Activated naive CD4-positive, alpha-beta T cell treated with anti-CD3 and anti-CD28 coated beads for 36 hours (primary cell): ENCODE measurements around the gene NMU. TPM values are rescaled to one million over a fixed set of nuclear protein-coding genes. Genes with fewer than 3 reads are reported as not detected.

Experiments
- CTCF ChIA-PET: fragments of 350-600 bp; sonication (Branson Sonifier 250); formaldehyde crosslinking; loops from one replicate; lab custom pipeline; 2021; ENCODE audit warnings: antibody characterized with exemption; lab: Charles Lee
- DNase-seq: peaks from one replicate; pipeline ENCODE4 v3.0.0-alpha.2; 2020
- H3K27ac Mint-ChIP-seq: one replicate; pipeline ENCODE4 v1.8.0; 2021; ENCODE audit warnings: mild to moderate bottlenecking, mixed read lengths
- H3K27me3 Mint-ChIP-seq: one replicate; pipeline ENCODE4 v1.8.0; 2021; ENCODE audit warnings: low read depth, mixed read lengths
- H3K36me3 Mint-ChIP-seq: one replicate; pipeline ENCODE4 v1.8.0; 2021; ENCODE audit warnings: low read depth, mixed read lengths
- H3K4me1 Mint-ChIP-seq: one replicate; pipeline ENCODE4 v1.8.0; 2021; ENCODE audit warnings: low read depth, mixed read lengths
- H3K4me3 Mint-ChIP-seq: one replicate; pipeline ENCODE4 v1.8.0; 2021; ENCODE audit warnings: mild to moderate bottlenecking, moderate library complexity, mixed read lengths
- H3K9me3 Mint-ChIP-seq: one replicate; pipeline ENCODE4 v1.8.0; 2021; ENCODE audit warnings: mixed read lengths
- intact Hi-C: fragments of 100-400 bp; cut with micrococcal nuclease; formaldehyde crosslinking; loops from one replicate; pipeline ENCODE4 v1.15.1; 2023
- total RNA-seq, 2 experiments: library from RNA; stranded (reverse); gene quantifications; one replicate each; pipeline ENCODE4 v1.2.3, GENCODE V29; 2021

NMU gene
- total RNA-seq, 2 experiments from 2014 or later = not detected

DNA sequence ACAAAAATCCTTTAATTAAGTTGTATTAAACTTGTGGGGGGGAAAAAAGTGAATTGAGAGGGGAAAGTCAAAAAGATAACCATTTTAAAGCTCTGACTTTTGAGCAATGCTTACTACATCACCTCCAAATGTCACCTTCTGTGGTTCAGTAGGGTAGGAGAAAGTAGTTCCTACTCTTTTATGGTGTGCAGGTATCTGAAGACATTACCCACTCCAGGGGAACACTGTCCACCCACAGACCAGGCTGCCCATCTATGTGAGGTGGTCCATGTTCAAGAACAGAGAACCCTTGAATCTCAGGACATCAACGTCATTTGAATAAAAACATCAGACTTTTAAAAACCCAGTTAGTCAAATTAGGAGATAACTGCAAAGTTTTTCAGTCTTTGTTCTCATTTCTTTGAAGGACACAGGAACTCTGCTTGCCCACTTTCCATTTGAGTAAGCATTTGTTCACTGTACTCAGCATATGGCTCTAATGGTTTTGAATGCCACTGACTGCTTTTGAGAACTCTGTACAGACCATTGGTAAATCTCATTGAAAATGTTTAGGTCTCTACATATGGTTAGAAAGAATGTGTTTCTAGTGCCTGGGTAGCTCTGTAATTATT is 18.4 kb downstream of the NMU start:
- Mint-ChIP-seq H3K27me3 (peaks cover 9% of the 10 kb centered on the region), H3K4me1 (no peaks in the 10 kb centered on the region), H3K36me3 (no peaks in the 10 kb centered on the region), H3K9me3 (no peaks in the 10 kb centered on the region), H3K4me3 (no peak overlapping the region), H3K27ac (no peak overlapping the region)
- intact Hi-C loops = no loop called here
- CTCF ChIA-PET = no interaction called here
- DNase-seq = no peak

GRCh38 chr4:55615008-55615407 is 21.1 kb downstream of the NMU start:
- H3K27ac Mint-ChIP-seq = no peak overlapping the region
- no peaks in the 10 kb centered on the region for H3K36me3 Mint-ChIP-seq
- intact Hi-C loops = no loop called here
- no peak overlapping the region for H3K4me3 Mint-ChIP-seq
- peaks cover 9% of the 10 kb centered on the region for H3K27me3 Mint-ChIP-seq
- no peak for DNase-seq
- CTCF ChIA-PET = no interaction called here
- no peaks in the 10 kb centered on the region for H3K4me1 Mint-ChIP-seq
- no peaks in the 10 kb centered on the region for H3K9me3 Mint-ChIP-seq

GRCh38 chr4:55613621-55614020 is 22.5 kb downstream of the NMU start:
- intact Hi-C loops = no loop called here
- no peak overlapping the region for H3K27ac Mint-ChIP-seq
- CTCF ChIA-PET = no interaction called here
- DNase-seq = no peak
- no peaks in the 10 kb centered on the region for H3K4me1 Mint-ChIP-seq
- peaks cover 9% of the 10 kb centered on the region for H3K27me3 Mint-ChIP-seq
- H3K4me3 Mint-ChIP-seq = no peak overlapping the region
- H3K36me3 Mint-ChIP-seq = no peaks in the 10 kb centered on the region
- H3K9me3 Mint-ChIP-seq = no peaks in the 10 kb centered on the region

- intact Hi-C loops = no loop called here
- DNase-seq = no peak
- peaks cover 4% of the 10 kb centered on the region for H3K27me3 Mint-ChIP-seq
- no peaks in the 10 kb centered on the region for H3K4me1 Mint-ChIP-seq
- no peaks in the 10 kb centered on the region for H3K36me3 Mint-ChIP-seq
- H3K27ac Mint-ChIP-seq = no peak overlapping the region
- CTCF ChIA-PET = no interaction called here
- no peaks in the 10 kb centered on the region for H3K9me3 Mint-ChIP-seq
- no peak overlapping the region for H3K4me3 Mint-ChIP-seq
Observed at GRCh38 chr4:55612341-55612740, 23.8 kb downstream of the NMU start.

- DNase-seq = no peak
- H3K36me3 Mint-ChIP-seq = no peaks in the 10 kb centered on the region
- no peaks in the 10 kb centered on the region for H3K4me1 Mint-ChIP-seq
- H3K27ac Mint-ChIP-seq = no peak overlapping the region
- intact Hi-C loops = no loop called here
- peaks cover 2% of the 10 kb centered on the region for H3K27me3 Mint-ChIP-seq
- H3K9me3 Mint-ChIP-seq = no peaks in the 10 kb centered on the region
- no peak overlapping the region for H3K4me3 Mint-ChIP-seq
- CTCF ChIA-PET = no interaction called here
Observed at GRCh38 chr4:55611358-55612059, 24.6 kb downstream of the NMU start.

DNA sequence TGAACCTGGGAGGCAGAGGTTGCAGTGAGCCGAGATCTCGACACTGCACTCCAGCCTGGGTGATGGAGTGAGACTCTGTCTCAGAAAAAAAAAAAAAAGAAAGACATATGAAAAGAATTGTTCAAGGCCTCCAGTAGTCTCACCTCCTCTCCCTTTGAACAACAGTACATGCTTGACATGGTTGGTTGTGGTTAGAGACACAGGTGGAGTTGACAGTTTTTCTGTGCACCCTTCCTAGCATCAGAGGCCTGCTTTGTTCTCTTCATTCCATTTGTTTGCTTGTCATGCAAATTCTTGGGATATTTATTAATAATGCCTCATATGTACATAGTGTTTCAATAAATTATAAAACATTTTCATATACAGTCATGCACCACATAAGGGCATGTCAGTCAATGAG is 25.7 kb downstream of the NMU start:
- H3K4me3 Mint-ChIP-seq = no peak overlapping the region
- no peak for DNase-seq
- H3K4me1 Mint-ChIP-seq = no peaks in the 10 kb centered on the region
- intact Hi-C loops = no loop called here
- H3K9me3 Mint-ChIP-seq = no peaks in the 10 kb centered on the region
- H3K36me3 Mint-ChIP-seq = no peaks in the 10 kb centered on the region
- H3K27ac Mint-ChIP-seq = no peak overlapping the region
- H3K27me3 Mint-ChIP-seq = peaks cover 2% of the 10 kb centered on the region
- CTCF ChIA-PET = no interaction called here

DNA sequence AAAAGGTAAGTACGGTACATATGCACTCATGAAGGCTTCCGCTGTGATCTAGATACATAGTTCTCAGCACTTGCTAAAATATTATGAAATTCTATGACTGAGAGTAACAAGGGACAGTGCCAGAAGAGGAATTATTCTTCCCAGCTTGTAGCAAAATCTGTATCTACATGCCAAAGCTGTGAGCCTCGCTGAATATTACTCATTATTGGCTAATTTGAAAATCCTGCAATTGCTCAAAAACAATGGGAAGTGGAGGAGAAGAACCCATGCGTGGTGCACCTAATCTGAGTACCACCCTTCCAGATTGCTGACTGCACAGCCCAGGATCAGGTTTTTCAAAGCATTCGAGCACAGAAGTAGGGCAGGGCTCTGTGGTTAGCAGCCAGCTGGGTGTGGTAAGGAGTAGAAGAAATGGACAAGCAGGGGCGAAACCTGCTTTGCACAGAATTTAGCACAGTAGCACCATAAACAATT is 26.7 kb downstream of the NMU start:
- no peaks in the 10 kb centered on the region for H3K36me3 Mint-ChIP-seq
- no peaks in the 10 kb centered on the region for H3K9me3 Mint-ChIP-seq
- H3K4me3 Mint-ChIP-seq = no peak overlapping the region
- no peaks in the 10 kb centered on the region for H3K4me1 Mint-ChIP-seq
- no peak for DNase-seq
- CTCF ChIA-PET = no interaction called here
- no peak overlapping the region for H3K27ac Mint-ChIP-seq
- peaks cover 8% of the 10 kb centered on the region for H3K27me3 Mint-ChIP-seq
- intact Hi-C loops = no loop called here

- DNase-seq = no peak
- Mint-ChIP-seq H3K27me3 (peaks cover 8% of the 10 kb centered on the region), H3K27ac (no peak overlapping the region), H3K4me1 (no peaks in the 10 kb centered on the region), H3K4me3 (no peak overlapping the region), H3K36me3 (no peaks in the 10 kb centered on the region), H3K9me3 (no peaks in the 10 kb centered on the region)
- intact Hi-C loops = no loop called here
- CTCF ChIA-PET = no interaction called here
Observed at GRCh38 chr4:55608591-55608990, 27.5 kb downstream of the NMU start.

GRCh38 chr4:55604996-55605395 is 31.1 kb downstream of the NMU start:
- no peak overlapping the region for H3K27ac Mint-ChIP-seq
- no peaks in the 10 kb centered on the region for H3K9me3 Mint-ChIP-seq
- no peak overlapping the region for H3K4me3 Mint-ChIP-seq
- CTCF ChIA-PET = no interaction called here
- intact Hi-C loops = no loop called here
- H3K36me3 Mint-ChIP-seq = no peaks in the 10 kb centered on the region
- H3K4me1 Mint-ChIP-seq = no peaks in the 10 kb centered on the region
- H3K27me3 Mint-ChIP-seq = peaks cover 8% of the 10 kb centered on the region
- no peak for DNase-seq

DNA sequence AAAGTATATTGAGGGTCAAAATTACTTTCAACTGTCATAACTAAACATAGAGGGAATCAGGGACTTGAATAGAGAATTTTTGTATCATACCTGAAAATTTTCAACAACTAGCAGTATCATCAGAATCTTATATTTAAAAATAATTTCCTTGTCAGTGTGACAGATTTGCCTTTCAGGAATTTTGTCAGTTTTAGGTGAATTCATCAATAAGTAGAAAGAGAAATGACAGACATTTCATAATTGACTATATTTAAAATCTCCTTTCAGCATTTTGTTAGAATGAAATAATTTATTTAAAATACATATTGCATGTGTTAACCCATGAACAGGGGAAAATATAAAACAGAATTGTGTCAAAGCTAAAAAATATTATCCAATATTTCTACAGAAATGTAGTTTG is 35.5 kb downstream of the NMU start:
- H3K36me3 Mint-ChIP-seq = no peaks in the 10 kb centered on the region
- peaks cover 8% of the 10 kb centered on the region for H3K27me3 Mint-ChIP-seq
- intact Hi-C loops = no loop called here
- no peaks in the 10 kb centered on the region for H3K9me3 Mint-ChIP-seq
- H3K27ac Mint-ChIP-seq = no peak overlapping the region
- DNase-seq = no peak
- H3K4me1 Mint-ChIP-seq = no peaks in the 10 kb centered on the region
- CTCF ChIA-PET = interaction anchor here (0.6 kb wide), 1 partner anchor 204 kb away, joined by 4 read pairs; no protein-coding TSS in a partner anchor
- H3K4me3 Mint-ChIP-seq = no peak overlapping the region

GRCh38 chr4:55598641-55599040 is 37.5 kb downstream of the NMU start:
- H3K9me3 Mint-ChIP-seq = no peaks in the 10 kb centered on the region
- intact Hi-C loops = no loop called here
- no peak for DNase-seq
- CTCF ChIA-PET = no interaction called here
- no peak overlapping the region for H3K27ac Mint-ChIP-seq
- no peaks in the 10 kb centered on the region for H3K36me3 Mint-ChIP-seq
- no peaks in the 10 kb centered on the region for H3K27me3 Mint-ChIP-seq
- H3K4me1 Mint-ChIP-seq = no peaks in the 10 kb centered on the region
- no peak overlapping the region for H3K4me3 Mint-ChIP-seq

DNA sequence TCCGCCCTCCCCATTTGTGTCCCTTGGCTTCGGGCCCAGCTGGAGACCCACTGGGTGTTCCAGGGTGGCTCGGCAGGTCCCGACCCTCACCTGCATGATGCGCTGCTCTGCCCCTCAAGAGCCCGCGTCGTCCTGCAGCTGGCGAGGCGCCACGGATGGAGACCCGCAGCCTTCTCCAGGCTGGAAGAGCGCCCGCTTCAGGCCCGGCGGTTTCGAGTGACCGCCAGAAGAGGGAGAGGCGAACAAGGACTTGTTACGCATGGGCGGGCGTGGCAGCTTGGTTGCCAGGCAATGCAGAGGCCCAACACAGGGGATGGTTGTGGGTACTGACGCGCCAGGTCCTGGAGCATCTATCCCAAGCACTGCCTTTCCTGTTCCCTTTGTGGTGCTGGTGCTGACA is 44.1 kb downstream of the NMU start, which contains the start of gene PDCL2:
Gene PDCL2, minus strand, starts transcription at position 232 of the 400 bp plus-strand sequence. Its CDS starts 136 bp downstream, at position 96.
- CTCF ChIA-PET = no interaction called here
- no peaks in the 10 kb centered on the region for H3K4me1 Mint-ChIP-seq
- H3K27ac Mint-ChIP-seq = no peak within 1 kb of the TSS
- no peak within 1 kb of the TSS for H3K4me3 Mint-ChIP-seq
- no peaks in the 10 kb centered on the region for H3K9me3 Mint-ChIP-seq
- no peak for DNase-seq
- intact Hi-C loops = no loop called here
- no peaks in the 10 kb centered on the region for H3K36me3 Mint-ChIP-seq
- H3K27me3 Mint-ChIP-seq = no peaks in the 10 kb centered on the region

DNA sequence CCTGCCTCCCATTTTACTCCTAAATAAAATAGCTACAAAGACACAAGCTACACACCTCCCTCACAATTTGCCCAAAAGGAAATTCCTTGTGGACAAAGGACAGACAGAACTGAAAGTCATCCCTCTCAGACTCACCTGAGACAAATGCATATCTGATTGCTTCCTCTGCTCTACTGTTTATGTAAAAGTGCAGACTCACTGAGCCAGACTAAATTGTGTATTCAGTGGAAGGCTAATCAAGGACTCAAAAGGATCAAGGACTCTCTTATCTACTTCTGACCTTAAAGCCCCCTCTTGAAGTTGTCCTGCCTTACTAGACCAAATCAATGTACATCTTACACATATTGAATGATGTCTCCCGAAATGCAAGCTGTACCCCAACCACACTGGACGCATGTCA is 47.9 kb downstream of the NMU start:
- Mint-ChIP-seq H3K4me1 (no peaks in the 10 kb centered on the region), H3K27ac (no peak overlapping the region), H3K36me3 (no peaks in the 10 kb centered on the region), H3K27me3 (peaks cover 5% of the 10 kb centered on the region), H3K9me3 (peaks cover 2% of the 10 kb centered on the region), H3K4me3 (no peak overlapping the region)
- CTCF ChIA-PET = no interaction called here
- no peak for DNase-seq
- intact Hi-C loops = no loop called here
